GM18909 (cell line): ENCODE results near the gene FAM98A.

ENCODE experiments used
- ATAC-seq: cut with Tn5 transposase; IDR thresholded peaks from one replicate; pipeline ENCODE4 v1.9.1; 2021; ENCODE audit warnings: mild to moderate bottlenecking; ENCODE audit not compliant: unreplicated experiment, poor library complexity

FAM98A gene

GRCh38 chr2:33598561-33599174 is 431 bp downstream of the FAM98A start:
- ATAC-seq: peak; percentile 62

- ATAC-seq: no peak
These were observed 2.1 kb downstream of the FAM98A start for GRCh38 chr2:33597026-33597425.

- ATAC-seq: no peak
These were observed 3.7 kb downstream of the FAM98A start for GRCh38 chr2:33595385-33595784.

- ATAC-seq: no peak
These were observed 9.7 kb downstream of the FAM98A start for GRCh38 chr2:33589444-33589843.

- ATAC-seq: no peak
These were observed 10.9 kb downstream of the FAM98A start for GRCh38 chr2:33588232-33588631.

DNA sequence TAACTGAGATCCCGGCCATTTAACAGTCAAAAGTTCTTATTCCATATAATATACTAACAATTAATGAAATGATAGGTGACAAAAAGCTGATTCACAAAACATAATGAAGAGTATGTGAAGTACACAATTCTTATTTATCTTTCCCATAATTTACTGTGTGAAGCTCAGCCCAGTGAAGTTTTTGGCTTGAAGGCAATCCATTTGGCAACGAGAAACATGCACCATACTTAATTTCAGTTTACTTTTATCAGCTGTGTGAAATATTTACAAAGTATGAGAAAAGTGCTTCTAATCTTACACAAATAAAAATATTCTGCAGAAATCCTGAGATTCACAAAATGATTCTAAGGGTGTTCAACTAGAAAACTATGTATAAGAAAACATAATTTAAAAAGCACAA is 12.3 kb downstream of the FAM98A start:
- ATAC-seq: no peak

- peak; percentile 63 for ATAC-seq
These were observed 15.7 kb downstream of the FAM98A start for GRCh38 chr2:33583194-33583938.

DNA sequence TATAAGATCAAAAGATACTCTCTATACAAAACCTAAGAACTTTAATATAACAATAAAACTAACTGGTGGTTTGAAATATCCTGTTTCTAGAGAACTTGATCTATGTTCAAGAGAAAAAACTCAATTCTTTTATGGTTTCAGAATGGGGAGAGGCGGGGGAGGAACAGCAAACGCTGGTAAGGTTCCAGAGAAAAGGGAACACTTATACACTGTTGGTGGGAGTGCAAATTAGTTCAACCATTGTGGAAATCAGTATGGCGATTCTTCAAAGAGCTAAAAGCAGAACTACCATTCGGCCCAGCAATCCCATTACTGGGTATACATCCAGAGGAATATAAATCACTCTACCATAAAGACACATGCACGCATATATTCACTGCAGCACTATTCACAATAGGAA is 17.2 kb downstream of the FAM98A start:
- ATAC-seq: no peak

DNA sequence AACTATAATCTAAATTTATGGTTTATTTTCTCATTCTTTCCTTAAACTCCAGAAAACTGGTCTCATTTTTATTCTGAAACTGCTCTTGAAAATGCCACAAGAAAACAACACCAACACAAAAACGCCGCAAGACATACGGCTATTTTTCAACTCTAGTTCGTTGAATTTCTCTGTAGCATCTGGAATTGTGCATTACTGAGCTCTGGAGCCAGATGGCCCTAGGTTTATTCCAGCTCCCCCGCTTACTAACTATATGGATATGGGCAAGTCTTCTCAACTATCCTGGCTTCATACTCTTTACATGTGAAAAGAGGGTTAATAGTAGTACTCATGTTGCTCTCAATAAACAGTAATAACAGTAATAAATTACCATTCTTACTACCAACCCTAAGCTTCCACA is 19.9 kb downstream of the FAM98A start:
- ATAC-seq: no peak

DNA sequence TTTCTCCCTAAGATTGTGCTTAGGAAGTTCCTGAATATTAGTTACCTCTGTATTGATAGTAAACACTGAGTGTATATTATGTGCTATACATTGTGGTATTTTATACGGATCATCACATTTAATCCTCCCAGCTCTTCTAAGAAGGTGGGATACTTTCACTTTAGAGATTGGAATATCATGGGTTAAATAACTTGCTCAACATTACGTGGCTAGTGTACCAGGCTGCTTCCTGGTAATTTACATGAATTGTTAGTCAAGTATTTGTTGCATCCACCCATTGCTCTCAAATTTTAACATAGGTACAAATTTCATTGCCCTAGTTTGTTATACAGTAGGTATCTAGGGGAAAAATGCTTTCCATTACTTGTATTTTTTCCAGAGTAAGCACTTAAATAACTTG is 21.4 kb downstream of the FAM98A start:
- ATAC-seq: no peak

DNA sequence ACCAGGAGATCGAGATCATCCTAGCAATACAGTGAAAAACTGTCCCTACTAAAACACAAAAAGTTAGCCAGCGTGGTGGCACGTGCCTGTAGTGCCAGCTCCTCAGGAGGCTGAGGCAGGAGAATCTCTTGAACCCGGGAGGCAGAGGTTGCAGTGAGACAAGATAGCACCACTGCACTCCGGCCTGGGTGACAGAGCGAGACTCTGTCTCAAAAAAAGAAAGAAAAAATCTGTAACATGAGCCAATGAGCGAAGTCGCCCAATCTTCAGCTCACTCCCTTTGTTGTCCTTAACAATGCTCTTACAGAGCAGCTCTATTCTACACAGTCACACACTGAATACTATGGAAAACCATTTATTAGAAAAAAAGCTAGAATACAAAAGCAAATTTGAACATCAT is 22.0 kb downstream of the FAM98A start:
- no peak for ATAC-seq

GRCh38 chr2:33573657-33574056 is 25.4 kb downstream of the FAM98A start:
- ATAC-seq: no peak

GRCh38 chr2:33570681-33571080 is 28.4 kb downstream of the FAM98A start:
- no peak for ATAC-seq

DNA sequence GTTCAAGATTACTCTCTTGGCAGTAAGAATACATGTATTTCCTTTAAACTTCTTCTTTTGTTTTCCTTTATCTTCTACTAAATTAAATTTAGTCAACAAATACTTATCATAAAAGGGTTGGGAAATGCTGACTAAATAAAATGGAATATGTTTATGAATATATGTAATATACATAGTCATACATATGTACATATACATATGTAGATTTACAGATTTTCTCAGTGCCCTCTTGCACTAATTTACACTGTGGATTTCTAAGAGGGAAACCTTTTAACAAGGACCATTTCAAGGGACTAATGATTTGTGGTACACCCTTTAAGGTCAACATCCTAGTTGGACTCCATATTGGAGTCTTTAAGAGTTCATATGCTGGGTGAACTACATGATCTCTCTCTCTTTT is 37.2 kb downstream of the FAM98A start:
- no peak for ATAC-seq

DNA sequence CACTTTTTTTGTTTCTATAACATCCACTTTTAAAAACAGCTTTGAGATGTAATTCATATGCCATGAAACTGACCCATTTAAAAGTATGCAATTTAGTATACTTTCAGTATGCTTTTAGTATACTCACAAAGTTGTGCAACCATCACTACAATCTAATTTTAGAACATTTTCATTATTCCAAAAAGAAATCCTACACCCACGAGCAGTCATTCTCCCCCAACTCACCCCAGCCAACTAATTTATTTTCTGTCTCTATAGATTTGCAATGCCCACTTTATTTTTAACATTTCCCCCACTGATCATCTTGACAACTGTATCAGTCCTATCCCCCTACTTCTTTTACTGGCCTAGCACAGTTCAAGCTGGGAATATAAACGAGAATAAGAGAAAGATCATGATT is 39.1 kb downstream of the FAM98A start:
- ATAC-seq: no peak

GRCh38 chr2:33559328-33559727 is 39.8 kb downstream of the FAM98A start:
- no peak for ATAC-seq

GRCh38 chr2:33555681-33556080 is 43.4 kb downstream of the FAM98A start:
- ATAC-seq: no peak

DNA sequence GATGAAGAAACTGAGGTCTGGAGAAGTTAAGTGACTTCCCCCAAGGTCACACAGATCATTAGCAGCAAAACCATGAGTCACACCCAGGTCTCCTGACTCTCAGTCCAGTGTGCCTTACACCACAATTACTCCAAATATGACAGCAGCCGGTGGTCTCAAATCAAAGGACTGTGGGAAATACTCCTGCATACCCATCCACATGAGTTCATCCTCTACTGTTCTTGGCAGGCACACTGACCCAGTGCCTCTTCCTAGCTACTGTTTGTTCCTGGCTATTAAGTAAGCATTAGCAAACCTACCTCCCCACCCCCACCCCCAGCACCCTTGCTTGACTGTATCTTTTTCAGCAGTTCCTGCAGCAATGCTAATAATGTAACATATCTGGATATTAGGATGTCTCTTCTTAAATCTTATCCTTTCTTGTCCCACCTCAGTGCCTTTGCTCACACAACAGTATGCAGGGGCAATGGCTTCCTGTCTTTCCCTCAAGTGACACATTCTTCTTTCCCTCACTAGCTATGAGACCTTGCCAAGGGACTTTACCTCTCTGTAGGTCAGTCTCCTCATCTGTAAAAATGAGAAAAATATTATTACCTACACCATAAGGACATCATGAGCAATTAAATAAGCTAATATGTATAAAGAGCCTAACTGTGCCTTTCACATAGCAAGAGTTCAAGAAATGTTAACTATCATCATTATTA is 46.2 kb downstream of the FAM98A start:
- no peak for ATAC-seq

- no peak for ATAC-seq
These were observed 48.9 kb downstream of the FAM98A start for GRCh38 chr2:33550206-33550605.

DNA sequence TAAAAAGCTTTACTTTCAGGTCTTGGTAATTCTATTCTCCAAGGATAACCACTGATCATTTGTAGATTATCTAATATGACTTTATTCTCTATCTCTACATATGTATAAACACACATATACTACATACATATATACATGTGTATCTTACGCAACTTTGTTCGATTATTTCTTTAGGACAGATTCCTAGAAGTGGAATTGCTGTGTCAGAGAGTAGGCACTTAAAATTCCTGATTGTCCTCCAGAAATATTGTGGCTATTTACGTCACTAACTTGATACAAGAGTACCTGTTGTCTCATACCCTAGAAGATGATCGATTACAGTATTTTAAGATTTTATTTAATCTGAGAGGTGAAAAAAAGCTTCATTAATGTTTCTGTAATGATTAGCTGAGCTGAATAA is 57.9 kb downstream of the FAM98A start:
- no peak for ATAC-seq

DNA sequence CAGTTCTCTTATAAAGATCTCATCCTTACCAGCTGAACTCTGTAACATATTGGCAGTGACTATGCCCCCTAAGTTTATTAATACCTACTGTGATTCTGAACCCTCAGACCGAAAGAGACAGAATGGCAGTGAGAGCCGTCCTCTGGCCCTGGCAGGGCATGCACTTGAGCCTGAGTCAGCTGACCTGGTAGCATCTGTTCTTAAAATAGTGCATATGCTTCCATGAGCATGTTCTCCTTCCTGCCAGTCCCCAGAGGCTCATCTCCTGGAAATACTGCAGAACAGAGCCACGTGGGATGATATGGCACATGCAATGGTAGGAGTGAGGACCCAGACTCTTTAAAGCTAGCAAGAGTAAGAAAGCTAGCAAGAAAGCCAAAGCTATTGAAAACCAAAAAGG is 63.7 kb downstream of the FAM98A start:
- ATAC-seq: no peak
